NCI-H146 (cell line): Measurements from ENCODE around the gene IL17REL.

Experiments used
- DNase-seq: peaks from one replicate; lab custom pipeline; 2025; lab: John Stamatoyannopoulos, UW

Gene IL17REL

DNA sequence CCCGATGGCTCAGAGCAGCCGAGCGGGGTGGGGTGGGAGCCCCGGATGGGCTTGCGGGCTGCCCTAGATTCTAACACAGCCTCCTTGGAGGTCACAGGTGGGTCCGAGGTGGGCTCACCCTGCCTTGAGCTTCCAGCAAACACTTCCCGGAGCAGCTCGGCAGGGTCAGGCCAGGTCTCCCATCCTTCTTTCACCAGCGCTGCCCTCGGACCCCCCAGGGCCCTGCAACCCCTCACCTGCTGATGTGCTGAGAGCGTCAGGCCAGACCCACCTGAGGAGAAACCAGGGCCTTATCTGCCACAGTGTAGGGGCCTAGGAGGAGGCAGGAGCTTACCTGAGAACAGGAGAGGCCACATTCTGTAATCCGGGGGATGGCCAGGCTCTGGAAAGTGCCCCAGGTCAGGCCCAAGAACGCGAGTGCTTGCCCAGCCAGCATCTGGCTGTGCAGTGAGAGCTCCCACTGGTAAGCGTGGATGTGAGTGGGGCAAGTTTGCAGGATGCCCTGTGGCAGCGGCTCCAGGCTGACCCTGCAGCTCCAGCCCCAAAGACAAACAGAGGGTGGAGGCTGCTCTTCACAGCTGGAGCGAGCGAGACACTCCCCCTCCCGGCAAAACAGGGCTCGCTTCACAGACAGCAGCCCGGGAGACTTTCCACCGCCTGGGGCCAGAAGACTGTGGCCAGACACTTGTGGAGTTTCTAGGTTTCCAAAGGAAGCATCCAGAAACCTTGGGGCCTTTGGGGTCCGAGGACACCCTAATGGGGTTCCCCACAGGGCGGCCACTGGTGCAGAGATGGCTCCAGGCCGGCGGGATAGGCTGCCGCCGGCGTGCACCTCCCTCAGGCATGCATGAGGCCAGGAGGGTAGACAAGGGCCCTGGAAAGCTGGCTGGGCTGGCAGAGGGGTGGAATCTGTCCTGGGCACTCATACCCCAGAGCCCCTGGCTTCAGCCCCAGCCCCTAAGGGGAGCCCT is at the start of gene IL17REL:
Gene IL17REL, minus strand, starts transcription at position 555 of the 971 bp plus-strand sequence. Its CDS starts 119 bp downstream, at position 436.
- no peak for DNase-seq

DNA sequence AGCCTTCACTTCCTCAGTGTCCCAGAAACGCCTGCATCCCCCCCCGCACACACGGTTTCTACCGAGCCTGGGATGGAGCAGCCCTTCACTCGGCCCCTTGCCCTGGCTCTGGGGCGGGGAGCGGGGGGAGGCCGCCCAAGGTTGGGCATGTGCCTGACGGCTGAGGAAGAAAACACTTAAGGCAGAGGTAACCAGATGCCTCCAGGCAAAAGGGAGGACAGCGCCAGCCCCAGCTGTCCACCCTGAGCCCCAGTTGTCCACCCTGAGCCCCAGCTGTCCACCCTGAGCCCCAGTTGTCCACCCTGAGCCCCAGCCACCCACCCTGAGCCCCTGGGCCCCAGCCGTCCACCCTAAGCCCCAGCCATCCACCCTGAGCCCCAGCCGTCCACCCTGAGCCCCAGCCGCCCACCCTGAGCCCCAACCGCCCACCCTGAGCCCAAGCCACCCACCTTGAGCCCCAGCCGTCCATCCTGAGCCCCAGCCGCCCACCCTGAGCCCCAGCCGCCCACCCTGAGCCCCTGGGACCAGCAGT is 49.3 kb upstream of the IL17REL start:
- DNase-seq: no peak

DNA sequence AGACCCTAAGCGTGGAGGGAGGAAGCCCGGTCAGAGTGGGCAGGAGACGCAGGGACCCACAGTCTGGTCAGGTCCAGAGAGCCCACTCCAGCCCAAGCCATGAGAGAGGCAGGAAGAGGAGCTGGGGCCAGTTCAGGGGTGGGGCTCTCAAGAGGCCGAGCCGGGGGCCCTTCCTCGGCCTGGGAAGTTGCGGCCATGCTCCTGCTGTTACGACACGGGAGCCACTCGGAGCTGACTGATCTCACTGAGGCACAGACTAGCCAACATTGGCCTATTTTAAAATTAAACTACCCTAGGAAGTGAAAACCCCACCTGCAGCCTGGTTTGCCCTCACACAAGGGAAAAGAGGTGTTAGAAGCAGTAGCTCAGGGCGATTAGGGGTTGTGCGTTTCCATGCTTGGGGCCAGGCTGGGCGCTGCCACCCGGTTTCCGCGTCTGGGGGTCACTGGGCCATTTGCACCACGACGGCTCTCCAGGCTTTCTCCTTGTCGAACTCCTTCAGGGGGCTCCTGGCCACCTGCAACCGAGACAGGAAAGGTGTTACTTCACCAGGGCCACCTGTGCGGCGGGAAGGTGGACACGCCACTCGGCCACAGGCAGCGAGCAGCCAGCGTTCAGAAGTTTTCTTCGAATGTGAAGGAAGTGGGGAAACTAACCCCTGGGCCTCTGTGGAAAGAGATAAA is 48.7 kb upstream of the IL17REL start:
- no peak for DNase-seq

DNA sequence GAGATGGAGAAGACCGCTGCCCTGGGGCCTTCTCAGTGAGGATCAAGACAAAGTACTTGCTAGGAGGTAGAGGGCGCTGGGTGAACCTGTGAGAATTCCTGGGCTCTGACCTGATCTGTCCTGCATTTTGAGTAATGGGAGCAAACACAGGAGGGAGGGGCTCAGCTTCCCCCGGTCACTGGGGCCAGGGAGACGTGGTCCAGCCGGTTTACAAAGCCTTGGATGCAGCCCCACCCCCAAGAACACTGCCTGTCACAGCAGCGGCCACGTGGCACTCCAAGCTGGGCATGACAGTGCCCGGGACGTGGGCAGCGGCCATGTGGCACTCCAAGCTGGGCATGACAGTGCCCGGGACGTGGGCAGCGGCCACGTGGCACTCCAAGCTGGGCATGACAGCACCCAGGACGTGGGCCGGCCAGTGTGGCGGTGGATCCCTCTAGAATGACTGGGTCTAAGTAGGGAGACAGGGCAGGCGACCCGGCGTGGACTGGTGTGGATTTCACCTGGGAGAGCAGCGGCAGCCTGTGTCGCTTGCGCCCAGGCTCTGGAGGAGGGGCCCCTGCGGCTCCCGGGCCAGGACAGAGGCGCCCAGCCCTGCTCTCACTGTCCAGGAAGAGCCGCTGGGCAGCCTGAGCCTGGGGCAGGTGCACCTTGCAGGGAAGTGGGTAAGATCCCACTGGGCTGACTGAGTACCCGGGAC is 48.0 kb upstream of the IL17REL start:
- DNase-seq: no peak

DNA sequence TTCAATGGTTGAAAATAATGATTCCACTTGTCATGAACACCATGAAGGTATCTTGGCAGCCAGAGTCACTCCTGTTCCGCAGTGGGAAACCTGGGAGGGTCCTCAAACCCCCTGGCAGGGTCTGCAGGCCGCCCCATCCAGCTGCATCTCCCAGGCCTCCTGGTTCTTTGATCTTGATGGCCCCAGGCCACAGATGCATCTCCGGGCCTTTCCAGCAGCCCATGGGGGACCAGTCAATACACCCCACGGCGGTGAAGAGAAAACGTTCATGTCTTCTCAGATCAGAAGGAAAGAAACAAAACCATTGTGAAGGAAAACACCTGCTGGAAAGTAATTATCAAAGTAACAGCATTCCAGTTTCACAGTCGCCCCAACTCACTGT is 47.3 kb upstream of the IL17REL start:
- no peak for DNase-seq

DNA sequence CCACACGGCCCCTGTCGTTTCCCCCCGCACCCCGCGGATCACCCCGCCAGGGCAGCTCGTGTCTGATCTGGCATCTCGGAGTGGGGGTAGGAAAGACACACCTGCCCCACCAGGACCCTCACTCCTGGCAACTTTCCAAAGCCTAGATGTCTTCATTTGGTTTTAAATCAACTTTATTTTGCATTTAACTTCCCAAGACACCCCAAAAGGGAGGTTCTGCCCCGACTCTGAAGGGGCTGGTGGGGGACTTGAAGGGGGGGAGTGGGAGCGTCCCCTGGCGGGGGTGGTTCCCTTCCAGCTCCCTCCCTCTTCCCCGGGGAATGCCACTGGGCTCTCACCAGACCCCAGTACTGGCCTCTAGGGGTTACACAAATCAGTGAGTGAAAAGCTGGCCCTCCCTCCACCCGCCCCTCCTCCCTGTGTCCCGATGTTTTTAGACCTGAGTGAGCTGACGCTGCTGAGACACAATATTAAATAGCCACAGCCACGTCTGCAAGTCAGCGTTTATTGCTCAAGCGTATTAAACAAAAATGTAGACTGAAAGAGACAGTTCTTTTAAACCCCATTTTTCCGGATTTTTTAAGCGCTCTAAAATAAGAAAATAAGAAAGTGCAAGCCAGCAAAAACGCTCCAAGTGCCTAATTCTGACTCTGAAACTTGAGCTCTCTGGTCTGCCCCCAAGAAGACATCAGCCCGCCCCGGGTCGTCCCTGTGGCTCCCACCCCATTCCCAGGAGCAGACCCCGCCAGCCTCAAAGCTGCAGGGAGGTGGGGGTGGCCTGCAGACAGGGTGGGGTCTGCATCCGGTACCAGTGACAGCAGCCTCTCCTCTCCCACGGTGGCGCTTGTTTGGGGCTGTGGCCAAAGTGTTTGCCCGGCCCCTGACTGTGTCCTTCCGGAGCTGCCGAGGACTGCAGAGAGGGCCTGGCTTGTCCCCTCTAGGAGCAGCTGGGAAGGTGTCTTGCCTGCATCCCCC is 46.6 kb upstream of the IL17REL start:
- no peak for DNase-seq

DNA sequence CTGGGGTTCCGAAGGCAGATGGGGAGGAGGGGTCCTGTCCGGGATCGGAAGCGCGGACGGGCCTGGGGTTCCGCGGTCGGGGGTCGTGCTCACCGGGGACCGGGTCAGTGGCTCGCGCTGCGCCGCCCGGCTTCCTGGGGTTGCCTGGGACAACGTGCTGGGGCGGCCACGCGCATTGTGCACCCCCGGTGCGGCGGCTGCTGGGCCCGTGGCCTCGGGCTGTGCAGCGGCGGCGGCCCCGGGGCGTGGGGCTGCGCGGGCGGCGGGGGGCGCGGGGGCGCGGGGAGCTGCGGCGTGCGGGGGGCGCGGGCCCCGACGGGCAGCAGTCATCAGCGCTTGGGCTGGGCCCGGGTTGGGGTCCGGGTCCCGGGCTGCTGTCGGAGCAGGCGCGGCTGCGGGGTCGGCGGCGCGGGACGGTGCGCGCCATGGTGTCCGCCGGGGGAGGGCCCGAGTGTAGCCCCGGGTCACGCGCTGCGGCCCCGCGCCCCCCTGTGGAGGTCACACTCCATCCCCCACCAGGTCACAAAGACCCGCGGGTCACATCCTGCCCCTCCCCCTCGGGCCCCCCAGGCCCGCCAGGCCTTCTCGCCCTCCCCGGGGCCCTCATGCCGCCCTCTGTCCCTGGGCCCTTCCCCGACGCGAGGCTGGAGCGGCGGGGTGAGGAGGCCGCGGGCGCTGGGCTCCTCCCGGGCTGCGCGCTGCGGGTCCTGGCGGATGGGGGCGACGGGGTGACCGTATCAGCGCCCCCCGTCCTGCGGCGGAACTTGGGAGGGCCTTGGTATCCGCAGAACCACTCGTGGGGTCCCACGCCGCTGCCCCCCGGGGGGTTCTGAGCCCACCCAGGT is 45.7 kb upstream of the IL17REL start, which contains the start of gene TTLL8:
Gene TTLL8, minus strand, starts transcription at position 238 of the 845 bp plus-strand sequence.
- DNase-seq: no peak

DNA sequence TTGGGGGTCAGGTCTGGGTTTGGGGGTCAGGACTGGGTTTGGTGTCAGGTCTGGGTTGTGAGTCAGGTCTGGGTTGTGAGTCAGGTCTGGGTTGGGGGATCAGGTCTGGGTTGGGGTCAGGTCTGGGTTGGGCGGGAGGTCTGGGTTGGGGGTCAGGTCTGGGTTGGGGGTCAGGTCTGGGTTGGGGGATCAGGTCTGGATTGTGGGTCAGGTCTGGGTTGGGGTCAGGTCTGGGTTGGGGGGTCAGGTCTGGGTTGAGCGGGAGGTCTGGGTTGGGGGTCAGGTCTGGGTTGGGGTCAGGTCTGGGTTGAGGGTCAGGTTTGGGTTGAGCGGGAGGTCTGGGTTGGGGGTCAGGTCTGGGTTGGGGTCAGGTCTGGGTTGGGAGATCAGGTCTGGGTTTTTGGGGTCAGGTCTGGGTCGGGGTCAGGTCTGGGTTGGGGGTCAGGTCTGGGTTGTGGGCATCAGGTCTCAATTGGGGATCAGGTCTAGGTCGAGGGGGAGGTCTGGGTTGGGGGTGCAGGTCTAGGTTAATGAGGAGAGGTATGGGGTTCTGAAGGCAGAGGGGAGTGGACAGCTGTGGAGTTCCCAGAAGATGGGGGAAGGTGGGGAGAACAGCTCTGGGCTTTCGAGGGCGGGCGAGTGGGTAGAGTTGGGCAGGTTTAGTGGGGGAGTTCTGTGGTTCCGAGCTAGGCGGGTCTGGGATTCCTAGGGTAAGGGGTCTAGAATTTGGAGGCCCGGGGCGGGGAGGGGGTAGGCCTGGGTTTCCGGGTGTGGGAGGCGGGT is 44.9 kb upstream of the IL17REL start:
- no peak for DNase-seq

DNA sequence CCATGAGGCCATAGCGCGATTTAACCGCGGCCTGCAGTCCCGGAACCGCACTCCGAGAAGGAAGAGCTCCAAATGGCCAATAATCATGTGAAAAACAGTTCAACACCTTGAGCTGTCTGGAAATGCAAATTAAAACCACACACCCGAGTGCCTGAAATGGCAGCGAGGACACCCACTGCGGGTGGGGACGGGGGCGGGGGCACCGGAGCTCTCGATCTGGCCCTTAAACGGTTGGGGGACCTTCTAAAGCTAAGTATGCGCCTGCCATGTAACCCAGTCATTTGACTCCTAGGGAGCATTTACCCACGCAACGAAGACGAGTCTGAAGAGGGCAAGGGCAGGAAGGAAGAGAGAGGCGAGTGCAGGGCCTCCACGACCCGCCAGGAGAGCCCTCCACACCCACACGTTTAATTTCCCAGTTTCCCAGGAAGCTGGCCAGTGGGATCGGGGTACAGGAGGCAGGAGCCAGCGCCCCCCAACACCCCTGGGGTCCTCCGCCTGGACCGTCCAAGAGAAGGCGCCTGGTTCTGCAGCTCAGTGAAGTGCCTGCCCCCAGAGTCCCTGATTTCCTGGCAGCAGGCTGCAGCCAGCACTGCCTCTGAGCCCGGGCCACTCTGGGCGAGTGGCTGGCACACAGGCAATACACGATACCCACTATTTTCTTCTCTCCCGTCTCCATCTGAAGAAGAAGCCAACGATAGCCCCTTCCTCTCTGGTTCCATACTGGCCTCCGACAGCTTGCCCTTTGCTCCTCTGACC is 43.8 kb upstream of the IL17REL start:
- DNase-seq: no peak

DNA sequence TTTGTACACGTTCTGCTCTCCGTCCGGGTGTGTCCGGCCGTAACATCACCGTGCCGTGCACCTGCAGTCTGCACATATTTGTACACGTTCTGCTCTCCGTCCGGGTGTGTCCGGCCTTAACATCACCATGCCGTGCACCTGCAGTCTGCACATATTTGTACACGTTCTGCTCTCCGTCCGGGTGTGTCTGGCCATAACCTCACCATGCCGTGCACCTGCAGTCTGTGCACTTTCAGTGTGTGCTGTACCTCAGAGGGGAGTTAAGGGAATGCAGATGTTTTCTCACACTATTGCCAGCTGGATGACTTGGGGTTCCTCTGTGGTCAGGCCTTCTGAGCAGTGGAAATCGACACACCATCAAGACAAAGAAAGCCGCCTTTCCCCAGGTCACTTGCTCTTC is 41.3 kb upstream of the IL17REL start:
- no peak for DNase-seq

DNA sequence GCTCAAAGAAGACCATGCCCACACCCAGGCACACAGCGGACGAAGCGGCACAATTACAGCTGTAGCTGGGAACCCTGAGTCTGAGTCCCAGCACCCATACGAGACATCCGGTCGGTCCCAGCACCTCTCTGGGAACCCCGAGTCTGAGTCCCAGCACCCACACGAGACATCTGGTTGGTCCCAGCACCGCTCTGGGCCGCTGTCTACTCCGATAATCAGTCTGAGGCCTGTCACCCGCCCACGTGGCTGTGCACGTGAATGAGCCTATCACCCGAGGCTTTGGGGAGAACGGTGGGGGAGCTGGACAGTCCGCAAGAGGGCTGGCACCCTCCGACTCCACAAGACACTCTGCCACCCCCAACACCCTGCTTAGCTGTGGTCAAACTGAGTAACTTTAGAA is 39.4 kb upstream of the IL17REL start:
- no peak for DNase-seq

DNA sequence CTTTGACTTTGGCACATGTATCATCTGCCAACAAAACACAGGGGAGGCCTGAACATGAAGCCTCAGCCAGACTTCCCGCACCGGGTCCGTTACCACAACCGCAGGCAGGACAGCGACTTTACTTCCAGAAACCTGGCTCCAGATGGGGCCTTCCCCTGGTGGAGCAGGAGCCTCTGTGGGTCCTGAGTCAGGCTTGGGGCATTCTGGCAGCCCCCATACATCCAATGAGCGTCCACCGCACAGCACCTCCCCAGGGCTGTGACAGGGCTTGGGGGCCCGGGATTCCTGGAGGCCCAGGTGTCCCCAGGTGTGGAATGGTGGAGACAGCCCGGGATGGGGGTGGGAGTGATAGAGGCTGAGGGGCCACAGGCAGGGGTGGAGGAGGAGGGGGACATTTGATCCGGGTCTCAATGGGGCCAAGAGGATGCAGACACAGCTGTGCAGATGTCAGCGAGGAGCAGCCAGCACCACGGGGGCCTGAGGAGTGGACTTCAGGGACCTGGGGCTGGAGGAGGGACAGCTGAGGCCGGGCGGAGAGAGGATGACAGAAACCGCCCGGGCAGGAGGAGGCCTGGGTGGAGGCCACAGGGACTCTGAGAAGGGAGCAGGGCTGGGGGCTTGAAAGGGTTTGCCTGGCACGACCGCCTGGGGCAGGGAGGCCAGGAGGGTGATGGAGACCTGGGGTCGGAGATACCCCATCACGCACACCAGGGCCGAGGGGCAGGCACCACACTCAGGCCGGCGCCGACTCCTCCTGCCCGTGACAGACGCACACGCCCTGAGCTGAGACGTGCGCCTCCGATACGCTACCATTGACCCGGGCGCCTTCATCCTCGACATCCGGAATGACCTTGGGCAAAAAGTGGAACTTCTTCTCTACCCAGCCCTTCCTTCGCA is 37.0 kb upstream of the IL17REL start:
- DNase-seq: no peak

DNA sequence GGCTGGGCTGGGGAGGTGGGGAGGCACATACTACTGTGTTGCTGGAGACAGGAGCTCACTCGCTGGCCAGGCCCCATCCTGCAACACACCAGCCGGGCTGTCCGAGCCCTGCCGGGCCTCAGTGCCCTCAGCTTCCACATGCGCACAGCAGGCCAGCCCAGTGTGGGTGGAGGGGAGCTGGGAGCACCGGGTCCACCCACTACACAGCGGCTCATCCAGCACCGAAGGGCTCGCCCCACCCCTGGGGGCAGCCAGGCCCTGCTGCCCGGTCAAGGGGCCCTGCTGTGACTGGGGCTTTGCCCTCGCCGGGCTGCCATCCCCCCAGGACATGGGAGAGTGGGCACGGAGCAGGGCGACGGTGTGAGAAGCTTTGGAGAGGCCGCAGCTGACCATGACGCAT is 36.3 kb upstream of the IL17REL start:
- no peak for DNase-seq

DNA sequence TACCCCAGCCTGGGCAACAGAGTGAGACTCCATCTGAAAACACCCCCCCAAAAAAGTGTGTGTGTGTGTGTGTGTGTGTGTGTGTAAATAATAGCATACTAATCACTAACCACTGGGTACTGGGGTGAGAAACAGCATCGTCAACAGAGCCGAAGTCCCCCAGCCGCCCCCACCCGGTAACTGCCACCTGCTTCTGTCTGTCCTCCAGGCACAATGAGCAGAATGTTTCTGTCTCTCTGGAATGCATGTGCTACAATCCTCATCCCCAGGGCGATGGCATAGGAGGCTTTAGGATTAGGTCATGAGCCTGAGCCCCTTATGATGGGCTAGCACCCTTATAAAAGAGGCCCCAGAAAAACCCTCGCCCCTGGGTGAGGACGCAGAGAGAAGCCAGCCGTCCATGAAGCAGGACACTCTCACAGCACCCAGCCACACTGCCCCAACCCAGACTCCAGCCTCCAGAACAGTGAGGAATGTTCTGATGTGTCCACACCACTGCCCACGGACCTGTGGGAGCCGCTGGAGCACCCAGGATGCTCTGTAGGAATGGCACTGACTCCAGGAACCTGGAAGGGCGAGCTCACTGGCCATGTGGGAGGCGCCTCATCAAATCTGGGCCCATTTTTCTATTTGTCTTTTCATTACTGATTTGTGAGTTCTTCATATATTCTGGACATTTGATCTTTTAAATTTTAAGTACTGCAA is 35.6 kb upstream of the IL17REL start:
- no peak for DNase-seq

DNA sequence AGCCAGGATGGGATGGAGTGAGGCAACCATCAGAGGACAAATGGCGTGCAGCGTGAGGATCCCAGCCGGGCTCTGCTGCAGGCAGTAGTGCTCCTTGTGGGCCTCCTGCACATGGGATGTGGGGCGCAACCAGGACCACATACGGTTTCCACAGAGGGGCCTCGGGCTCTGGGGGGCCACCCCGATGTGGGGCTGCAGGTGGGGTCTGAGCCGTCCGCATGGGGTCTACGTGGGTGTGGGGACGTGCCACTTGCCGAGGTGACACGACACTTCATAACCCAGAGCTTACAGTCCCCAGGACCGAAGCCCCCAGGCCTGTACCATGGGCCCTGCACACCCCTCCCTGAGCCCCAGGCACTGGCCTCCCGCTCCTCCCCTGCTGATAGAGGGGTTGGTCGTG is 34.8 kb upstream of the IL17REL start:
- DNase-seq: no peak

DNA sequence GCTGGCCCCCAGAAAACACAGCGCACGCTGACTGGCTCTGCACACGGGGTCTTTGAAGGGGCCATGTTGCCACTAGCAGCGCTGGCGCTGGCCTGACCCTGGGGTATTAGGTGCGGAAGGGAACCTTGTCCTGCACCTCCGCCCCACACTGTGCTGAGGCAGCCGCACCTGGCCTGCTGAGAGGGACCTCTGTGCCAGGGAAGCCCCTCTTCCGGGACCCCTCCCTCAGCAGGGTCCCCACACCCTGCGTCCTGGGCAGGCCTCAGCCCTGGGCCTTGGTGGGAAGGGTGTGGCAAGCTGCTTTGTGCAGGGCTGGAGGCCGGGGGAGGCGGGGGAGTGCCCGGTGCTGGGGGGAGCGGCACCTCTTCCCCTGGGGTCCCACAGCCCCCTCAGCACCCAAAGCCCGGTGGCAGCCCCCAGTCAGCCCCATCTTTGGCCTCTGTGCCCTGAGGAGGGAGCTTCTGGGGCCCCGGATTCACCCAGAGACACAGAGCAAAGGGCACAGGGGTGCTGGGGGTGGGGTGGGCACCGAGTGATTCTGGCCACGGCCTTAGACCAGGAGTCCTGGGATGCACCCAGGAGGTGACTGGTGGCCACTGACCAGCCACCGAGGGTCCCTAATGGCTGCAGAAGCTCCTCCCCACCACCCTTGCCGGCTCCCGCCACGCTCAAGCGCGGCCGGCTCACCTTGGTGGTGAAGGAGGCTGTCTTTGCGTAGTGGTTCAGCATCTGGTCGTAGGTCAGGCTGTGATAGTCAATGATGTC is 34.1 kb upstream of the IL17REL start:
- DNase-seq: no peak
